Naive thymus-derived CD4-positive, alpha-beta T cell (primary cell): ENCODE measurements around the gene SGSM1. TPM values are rescaled to one million over a fixed set of nuclear protein-coding genes. Genes with fewer than 3 reads are reported as not detected.

ENCODE experiments used
- ATAC-seq: fragments of 150-1000 bp; cut with Tn5 transposase; 2 replicates; pipeline ENCODE4 v1.10.0; 2021; ENCODE audit warnings: mild to moderate bottlenecking, moderate library complexity
- CTCF ChIA-PET: fragments of 350-600 bp; sonication (Branson Sonifier 250); formaldehyde crosslinking; loops from one replicate; lab custom pipeline; 2021; ENCODE audit warnings: antibody characterized with exemption; lab: Charles Lee
- POLR2A ChIA-PET: fragments of 350-600 bp; sonication (Branson Sonifier 250); formaldehyde crosslinking; loops from one replicate; lab custom pipeline; 2021; ENCODE audit warnings: antibody characterized with exemption, inconsistent platforms; lab: Charles Lee
- DNase-seq, 9 donors: peaks; one replicate each; pipeline versions ENCODE4 v3.0.0 to v3.0.0-alpha.2; 2020 to 2022; ENCODE audit warnings: mixed read lengths in 1 of 9
- H3K27ac ChIP-seq: one replicate; pipeline ENCODE4 v1.7.0; 2013; ENCODE audit warnings: mild to moderate bottlenecking, low read depth, low read length, moderate library complexity
- H3K27me3 ChIP-seq, 2 donors: one replicate each; pipeline ENCODE4 v1.7.0; 2013; ENCODE audit warnings: low read length in 2 of 2, mild to moderate bottlenecking in 2 of 2, moderate library complexity in 2 of 2; ENCODE audit not compliant: control insufficient read depth in 2 of 2, insufficient read depth in 2 of 2
- H3K36me3 ChIP-seq, 3 experiments: 1 replicate in 2 of 3; 2 replicates in 1 of 3; pipeline ENCODE4 v1.7.0; 2013; ENCODE audit warnings: low read length in 3 of 3, mild to moderate bottlenecking in 3 of 3, moderate library complexity in 1 of 3; ENCODE audit not compliant: insufficient read depth in 3 of 3, control insufficient read depth in 2 of 3
- H3K4me1 ChIP-seq, 2 donors: one replicate each; pipeline ENCODE4 v1.7.0; 2013; ENCODE audit warnings: low read length in 2 of 2, mild to moderate bottlenecking in 2 of 2, moderate library complexity in 1 of 2; ENCODE audit not compliant: control insufficient read depth in 2 of 2, insufficient read depth in 2 of 2
- H3K4me3 ChIP-seq: 2 replicates; pipeline ENCODE4 v1.7.0; 2013; ENCODE audit warnings: mild to moderate bottlenecking, low read length
- H3K9me3 ChIP-seq, 3 experiments: 1 replicate in 2 of 3; 2 replicates in 1 of 3; pipeline ENCODE4 v1.7.0; 2013; ENCODE audit warnings: low read length in 3 of 3; ENCODE audit not compliant: control insufficient read depth in 2 of 3
- H3K27ac Mint-ChIP-seq, 9 donors: one replicate each; pipeline ENCODE4 v1.8.0; 2020 to 2022; ENCODE audit warnings: mixed read lengths in 9 of 9, mild to moderate bottlenecking in 8 of 9, moderate library complexity in 5 of 9, inconsistent platforms in 2 of 9
- H3K27me3 Mint-ChIP-seq, 5 donors: one replicate each; pipeline ENCODE4 v1.8.0; 2021 to 2022; ENCODE audit warnings: mixed read lengths in 5 of 5, mild to moderate bottlenecking in 1 of 5
- H3K36me3 Mint-ChIP-seq, 5 donors: one replicate each; pipeline ENCODE4 v1.8.0; 2020 to 2022; ENCODE audit warnings: mixed read lengths in 5 of 5, mild to moderate bottlenecking in 3 of 5, inconsistent platforms in 1 of 5
- H3K4me1 Mint-ChIP-seq, 7 donors: one replicate each; pipeline ENCODE4 v1.8.0; 2020 to 2022; ENCODE audit warnings: mixed read lengths in 7 of 7, mild to moderate bottlenecking in 3 of 7, inconsistent platforms in 1 of 7
- H3K4me3 Mint-ChIP-seq, 10 donors: one replicate each; pipeline ENCODE4 v1.8.0; 2020 to 2022; ENCODE audit warnings: mild to moderate bottlenecking in 10 of 10, mixed read lengths in 10 of 10, moderate library complexity in 6 of 10, inconsistent platforms in 2 of 10
- H3K9me3 Mint-ChIP-seq, 11 donors: one replicate each; pipeline ENCODE4 v1.8.0; 2020 to 2022; ENCODE audit warnings: mixed read lengths in 11 of 11, mild to moderate bottlenecking in 4 of 11, inconsistent platforms in 1 of 11, moderate library complexity in 1 of 11
- intact Hi-C, 2 donors: fragments of 100-400 bp; cut with micrococcal nuclease; formaldehyde crosslinking; loops; one replicate each; pipeline ENCODE4 v1.15.1; 2023
- polyA plus RNA-seq, 2 donors: library from polyadenylated mRNA; unstranded; fragments of 300-500 nt; fragmentation: Illumina TruSeq; gene quantifications; one replicate each; pipeline ENCODE4 v1.2.3, GENCODE V29; 2021
- total RNA-seq, 6 experiments: library from RNA in 5 of 6; stranded (reverse) in 5 of 6; gene quantifications; 1 replicate in 5 of 6; 2 replicates in 1 of 6; pipeline ENCODE4 v1.2.3 and lab custom pipeline; 2021 to 2026

Gene SGSM1
- total and polyA plus RNA-seq, 7 experiments from 2014 or later, result 0.29 to 3.3 (median 2.4) TPM

- Histone ChIP-seq H3K27ac (no peak overlapping the region), H3K4me3 (no peak overlapping the region), H3K9me3 (no peaks in the 10 kb centered on the region), H3K4me1 (no peaks in the 10 kb centered on the region), H3K36me3 (no peaks in the 10 kb centered on the region), H3K27me3 (no peaks in the 10 kb centered on the region)
- no peak for DNase-seq
- Mint-ChIP-seq H3K9me3 (peaks cover 0 to 4% (median 0%) of the 10 kb centered on the region in 11 donors), H3K27ac (no peak overlapping the region), H3K27me3 (peaks cover 0 to 14% (median 12%) of the 10 kb centered on the region in 5 donors), H3K4me3 (no peak overlapping the region), H3K4me1 (peaks cover 0 to 15% (median 0%) of the 10 kb centered on the region in 7 donors), H3K36me3 (peaks cover 0 to 2% (median 0%) of the 10 kb centered on the region in 5 donors)
- ChIA-PET POLR2A (no interaction called here), CTCF (interaction anchor here (0.6 kb wide), 1 partner anchor 487 kb away, joined by 4 read pairs; no protein-coding TSS in a partner anchor)
- no peak for ATAC-seq
- intact Hi-C loops, result no loop called here
Observed at GRCh38 chr22:24775769-24776492, 30.1 kb upstream of the SGSM1 start.

DNA sequence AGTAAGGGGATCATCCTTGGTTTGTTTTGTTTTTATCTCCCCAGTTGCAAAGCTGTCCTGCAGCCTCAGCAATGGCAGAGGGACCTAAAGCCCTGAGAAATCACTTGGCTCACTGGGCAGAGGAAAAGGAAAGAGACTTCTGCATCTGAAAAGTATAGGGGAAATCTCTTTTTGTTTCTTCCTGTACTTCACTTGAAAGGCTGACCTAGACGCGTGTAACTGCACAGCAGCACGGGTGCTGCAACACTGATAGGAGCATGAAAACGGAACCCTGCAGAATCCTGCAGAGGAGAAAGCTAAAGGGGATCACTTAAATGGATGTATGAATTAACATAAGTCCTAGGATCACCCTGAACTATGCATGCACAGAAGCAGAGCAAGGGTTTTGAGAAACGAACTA, 29.5 kb upstream of the SGSM1 start:
- H3K4me3 ChIP-seq, result no peak overlapping the region
- H3K4me1 Mint-ChIP-seq, result peaks cover 0 to 15% (median 0%) of the 10 kb centered on the region in 7 donors
- no peaks in the 10 kb centered on the region for H3K9me3 ChIP-seq
- H3K36me3 ChIP-seq, result no peaks in the 10 kb centered on the region
- peak overlapping the region in 1 of 9 donors; percentile 63 for H3K27ac Mint-ChIP-seq
- H3K27ac ChIP-seq, result no peak overlapping the region
- intact Hi-C loops, result no loop called here
- no peak overlapping the region for H3K4me3 Mint-ChIP-seq
- ChIA-PET CTCF (no interaction called here), POLR2A (no interaction called here)
- no peaks in the 10 kb centered on the region for H3K4me1 ChIP-seq
- ATAC-seq, result no peak
- H3K36me3 Mint-ChIP-seq, result peaks cover 0 to 2% (median 0%) of the 10 kb centered on the region in 5 donors
- no peaks in the 10 kb centered on the region for H3K27me3 ChIP-seq
- peaks cover 0 to 8% (median 0%) of the 10 kb centered on the region in 11 donors for H3K9me3 Mint-ChIP-seq
- H3K27me3 Mint-ChIP-seq, result peaks cover 0 to 18% (median 12%) of the 10 kb centered on the region in 5 donors
- DNase-seq, result no peak

- Mint-ChIP-seq H3K4me1 (no peaks in the 10 kb centered on the region), H3K36me3 (no peaks in the 10 kb centered on the region), H3K27ac (no peak overlapping the region), H3K9me3 (no peaks in the 10 kb centered on the region), H3K27me3 (peaks cover 0 to 17% (median 0%) of the 10 kb centered on the region in 5 donors), H3K4me3 (no peak overlapping the region)
- no peak overlapping the region for H3K27ac ChIP-seq
- no peaks in the 10 kb centered on the region for H3K27me3 ChIP-seq
- H3K36me3 ChIP-seq, result no peaks in the 10 kb centered on the region
- ChIA-PET POLR2A (interaction anchor here (0.8 kb wide), 1 partner anchor 18 kb away, joined by 3 read pairs; no protein-coding TSS in a partner anchor), CTCF (no interaction called here)
- H3K9me3 ChIP-seq, result no peaks in the 10 kb centered on the region
- ATAC-seq (no peak), DNase-seq (no peak)
- no peaks in the 10 kb centered on the region for H3K4me1 ChIP-seq
- H3K4me3 ChIP-seq, result no peak overlapping the region
- intact Hi-C loops, result no loop called here
Observed at GRCh38 chr22:24789516-24789915, 16.5 kb upstream of the SGSM1 start.

DNA sequence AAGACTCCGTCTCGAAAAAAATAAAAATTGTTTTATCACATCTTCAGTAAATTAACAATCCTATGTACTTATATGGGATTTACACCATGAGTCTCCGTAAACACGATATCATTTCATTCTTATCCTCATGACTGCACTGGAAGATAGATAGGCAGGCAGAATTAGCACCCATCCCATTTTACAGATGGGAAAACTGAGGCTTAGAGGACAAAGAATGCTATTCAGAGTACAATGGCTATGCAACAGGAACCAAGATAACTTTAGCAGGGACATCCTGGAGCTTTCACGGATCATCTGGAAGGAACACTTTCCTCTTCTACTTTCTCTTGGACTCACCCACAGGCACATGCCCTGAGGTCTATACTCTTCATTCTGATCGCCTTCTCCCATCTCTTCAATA, 14.6 kb upstream of the SGSM1 start:
- CTCF ChIA-PET, result no interaction called here
- no peaks in the 10 kb centered on the region for H3K36me3 ChIP-seq
- H3K27me3 ChIP-seq, result no peaks in the 10 kb centered on the region
- peaks cover 0 to 12% (median 0%) of the 10 kb centered on the region in 5 donors for H3K27me3 Mint-ChIP-seq
- no peaks in the 10 kb centered on the region for H3K4me1 ChIP-seq
- H3K4me1 Mint-ChIP-seq, result no peaks in the 10 kb centered on the region
- POLR2A ChIA-PET, result no interaction called here
- no peak overlapping the region for H3K4me3 Mint-ChIP-seq
- no peaks in the 10 kb centered on the region for H3K9me3 Mint-ChIP-seq
- ATAC-seq (no peak), DNase-seq (no peak)
- H3K4me3 ChIP-seq, result no peak overlapping the region
- H3K27ac Mint-ChIP-seq, result no peak overlapping the region
- H3K9me3 ChIP-seq, result no peaks in the 10 kb centered on the region
- no peak overlapping the region for H3K27ac ChIP-seq
- intact Hi-C loops, result no loop called here
- no peaks in the 10 kb centered on the region for H3K36me3 Mint-ChIP-seq

- H3K4me3 ChIP-seq, result no peak overlapping the region
- CTCF ChIA-PET, result no interaction called here
- intact Hi-C loops, result no loop called here
- no peak overlapping the region for H3K27ac Mint-ChIP-seq
- no peaks in the 10 kb centered on the region for H3K36me3 Mint-ChIP-seq
- no peaks in the 10 kb centered on the region for H3K4me1 ChIP-seq
- no peaks in the 10 kb centered on the region for H3K36me3 ChIP-seq
- no peaks in the 10 kb centered on the region for H3K9me3 ChIP-seq
- H3K4me3 Mint-ChIP-seq, result no peak overlapping the region
- no peak for ATAC-seq
- H3K9me3 Mint-ChIP-seq, result no peaks in the 10 kb centered on the region
- no peak overlapping the region for H3K27ac ChIP-seq
- peaks cover 0 to 5% (median 0%) of the 10 kb centered on the region in 5 donors for H3K27me3 Mint-ChIP-seq
- POLR2A ChIA-PET, result no interaction called here
- no peaks in the 10 kb centered on the region for H3K4me1 Mint-ChIP-seq
- no peaks in the 10 kb centered on the region for H3K27me3 ChIP-seq
- no peak for DNase-seq
Observed at GRCh38 chr22:24796056-24796455, 10.0 kb upstream of the SGSM1 start.

DNA sequence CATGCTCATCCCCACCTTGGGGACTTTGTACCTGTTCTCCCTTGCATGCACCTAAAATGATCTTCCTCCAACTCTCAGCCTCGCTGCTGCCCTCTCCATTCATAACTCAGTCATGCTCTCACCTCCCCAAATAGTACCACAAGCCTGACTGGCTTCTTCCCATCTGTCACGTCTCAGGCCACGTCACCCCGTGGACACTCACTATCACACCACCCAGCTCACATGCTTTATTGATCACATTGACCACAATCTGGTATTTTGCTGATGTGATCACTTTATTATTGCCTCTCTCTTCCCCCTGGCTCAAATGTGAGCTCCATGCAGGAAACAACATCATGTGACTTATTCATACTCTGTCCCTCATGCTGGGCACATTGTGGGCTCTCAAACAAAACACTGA, 9.2 kb upstream of the SGSM1 start:
- CTCF ChIA-PET, result no interaction called here
- intact Hi-C loops, result no loop called here
- H3K27me3 Mint-ChIP-seq, result peaks cover 0 to 3% (median 0%) of the 10 kb centered on the region in 5 donors
- no peak overlapping the region for H3K4me3 ChIP-seq
- ATAC-seq (no peak), DNase-seq (no peak)
- no peaks in the 10 kb centered on the region for H3K36me3 ChIP-seq
- no peaks in the 10 kb centered on the region for H3K9me3 ChIP-seq
- no peak overlapping the region for H3K4me3 Mint-ChIP-seq
- no peaks in the 10 kb centered on the region for H3K27me3 ChIP-seq
- peaks cover 0 to 4% (median 2%) of the 10 kb centered on the region in 7 donors for H3K4me1 Mint-ChIP-seq
- no peaks in the 10 kb centered on the region for H3K36me3 Mint-ChIP-seq
- no peaks in the 10 kb centered on the region for H3K4me1 ChIP-seq
- no peak overlapping the region for H3K27ac Mint-ChIP-seq
- no peak overlapping the region for H3K27ac ChIP-seq
- H3K9me3 Mint-ChIP-seq, result no peaks in the 10 kb centered on the region
- POLR2A ChIA-PET, result no interaction called here
